ENCODE measurements around the gene AUTS2.

The AUTS2 gene

GRCh38 chr7:69818636-69819332, 220.5 kb downstream of the AUTS2 start:
- no peak for DNase-seq (ENCODE audit: low read depth)

DNA sequence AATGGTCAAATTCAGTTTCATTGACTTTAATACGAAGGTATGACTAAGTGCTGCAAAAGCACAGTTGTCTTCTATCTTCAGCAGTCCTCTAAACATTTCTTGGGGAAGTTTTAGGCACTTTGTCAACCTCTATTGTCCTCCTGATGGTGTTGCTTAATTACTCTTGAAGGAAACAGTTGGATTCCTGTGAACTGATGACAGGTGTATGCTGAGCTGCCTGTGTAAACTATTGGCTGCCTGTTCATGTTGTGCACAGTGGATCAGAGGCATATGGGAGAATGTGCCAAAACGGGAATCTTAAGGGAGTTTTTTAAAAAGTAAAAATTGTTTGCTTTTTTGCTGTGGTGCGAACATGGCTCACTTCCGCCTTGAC, 221.0 kb downstream of the AUTS2 start:
- no peak for DNase-seq (ENCODE audit: low read depth)

DNA sequence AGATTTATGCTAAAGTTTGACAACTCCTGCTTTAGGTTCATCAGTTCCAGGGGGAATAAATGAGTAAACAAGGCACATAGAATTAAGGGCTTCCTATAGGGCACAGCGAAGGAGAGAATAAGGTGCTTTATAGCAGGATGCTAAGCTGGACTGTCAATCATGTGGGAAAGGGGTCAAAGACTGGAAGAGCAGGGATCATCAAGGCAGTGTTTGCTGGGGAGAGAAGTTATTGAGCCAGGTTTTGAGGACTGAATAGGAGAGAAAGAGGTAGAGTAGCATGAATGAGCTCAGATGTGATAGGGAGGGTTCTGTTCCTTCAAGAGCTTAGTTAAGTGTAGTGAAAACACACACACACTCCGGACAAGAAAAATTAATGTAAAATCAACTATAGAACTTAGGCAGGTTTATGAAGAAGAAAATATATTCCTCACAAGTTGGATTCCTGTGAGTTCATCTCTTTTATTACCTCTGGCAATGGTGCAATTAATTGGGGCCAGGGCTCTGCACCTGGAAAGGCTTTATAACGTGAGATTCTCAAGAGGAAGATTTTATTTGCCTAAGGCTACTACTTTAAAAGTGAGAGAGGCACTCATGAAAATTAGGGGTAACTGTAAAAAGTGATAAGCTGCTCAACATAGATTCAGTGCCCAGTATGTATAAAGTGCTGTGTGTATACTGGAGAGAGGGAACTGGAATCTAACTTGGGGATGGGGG, 222.4 kb downstream of the AUTS2 start:
- DNase-seq (ENCODE audit: low read depth), result no peak

GRCh38 chr7:69822386-69822785, 224.1 kb downstream of the AUTS2 start:
- no peak for DNase-seq (ENCODE audit: low read depth)

- no peak for DNase-seq (ENCODE audit: low read depth)
These were observed 225.0 kb downstream of the AUTS2 start for GRCh38 chr7:69823151-69823744.

GRCh38 chr7:69825113-69825972, 227.1 kb downstream of the AUTS2 start:
- DNase-seq (ENCODE audit: low read depth), result no peak

DNA sequence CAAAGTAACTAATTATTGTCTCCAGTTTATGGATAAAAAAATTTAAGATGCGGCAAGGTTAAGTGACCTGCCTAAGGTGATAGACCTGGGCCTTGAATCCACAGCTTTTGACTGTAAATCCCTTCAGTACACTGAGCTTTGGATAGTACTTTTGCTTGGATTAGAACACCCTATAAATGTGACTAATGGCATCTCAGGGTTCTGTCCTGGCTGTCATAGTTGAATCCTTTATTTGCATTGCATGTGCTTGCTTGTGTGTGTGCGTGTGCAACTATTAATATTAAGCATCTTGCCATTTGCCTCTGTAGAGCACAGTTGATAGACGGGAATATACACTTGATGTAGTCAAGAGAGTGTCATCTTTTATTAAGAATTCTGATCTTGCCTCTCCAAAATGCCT, 228.0 kb downstream of the AUTS2 start:
- DNase-seq (ENCODE audit: low read depth), result no peak

DNA sequence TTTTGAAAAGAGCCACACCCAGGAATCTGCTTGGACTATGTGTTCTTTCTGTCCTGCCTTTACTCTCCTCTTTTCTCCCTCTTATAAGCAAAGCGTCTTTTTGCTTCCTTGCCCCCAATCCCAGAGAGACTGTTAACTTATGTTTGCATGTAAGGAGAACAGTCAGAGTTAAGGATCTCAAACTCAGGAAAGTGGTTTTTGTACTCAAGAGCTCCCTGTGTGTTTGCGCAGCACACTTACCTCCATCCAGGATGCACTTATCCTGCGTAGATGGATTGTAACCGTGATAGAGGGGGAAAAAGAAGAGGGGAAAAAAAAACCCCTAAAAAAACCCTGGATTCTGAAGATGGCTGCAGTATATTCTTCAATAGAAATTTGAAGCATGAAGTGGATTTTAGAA, 228.9 kb downstream of the AUTS2 start:
- DNase-seq (ENCODE audit: low read depth), result no peak

DNA sequence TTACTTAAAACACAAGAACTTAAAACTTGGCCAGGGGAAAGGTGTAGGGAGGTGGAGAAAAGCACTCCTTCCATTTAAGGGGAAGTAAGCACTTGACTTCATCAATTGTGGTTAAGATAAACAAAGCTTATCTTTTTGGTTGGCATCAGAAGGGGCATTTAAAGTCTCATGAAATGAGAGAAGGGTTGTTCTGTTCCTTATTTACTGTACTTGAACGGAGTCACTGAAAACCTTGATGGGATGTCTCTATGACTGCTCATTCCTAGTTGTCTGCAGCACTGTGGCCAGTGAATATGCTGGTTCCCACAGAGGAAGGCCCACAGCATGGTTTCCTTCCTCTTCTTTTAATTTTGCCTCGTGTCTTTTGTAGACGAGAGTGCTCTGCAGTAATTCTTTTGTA, 229.3 kb downstream of the AUTS2 start:
- no peak for DNase-seq (ENCODE audit: low read depth)

GRCh38 chr7:69832356-69832755, 234.1 kb downstream of the AUTS2 start:
- no peak for DNase-seq (ENCODE audit: low read depth)

DNA sequence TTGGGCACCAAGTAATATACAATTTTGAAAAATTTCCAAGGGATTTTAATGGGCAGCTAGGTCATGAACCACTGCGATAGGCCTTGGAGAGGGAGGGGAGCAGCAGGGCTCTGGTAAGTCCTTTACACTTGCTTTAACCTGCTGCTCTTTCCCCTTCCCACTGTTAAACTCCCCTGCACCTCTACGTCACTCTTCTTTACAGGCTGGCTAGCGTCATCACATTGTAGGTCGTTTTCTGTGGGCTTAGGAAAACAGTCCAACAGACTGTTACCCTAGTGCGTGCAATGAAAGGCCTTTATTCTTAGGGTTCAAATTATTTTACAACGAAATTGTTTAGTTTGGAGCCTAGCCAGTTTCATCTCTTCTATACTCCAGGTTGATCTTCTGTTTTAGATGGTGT, 235.7 kb downstream of the AUTS2 start:
- DNase-seq (ENCODE audit: low read depth), result no peak

- DNase-seq (ENCODE audit: low read depth), result no peak
These were observed 238.4 kb downstream of the AUTS2 start for GRCh38 chr7:69836702-69837101.

- no peak for DNase-seq (ENCODE audit: low read depth)
These were observed 239.3 kb downstream of the AUTS2 start for GRCh38 chr7:69837387-69838068.

DNA sequence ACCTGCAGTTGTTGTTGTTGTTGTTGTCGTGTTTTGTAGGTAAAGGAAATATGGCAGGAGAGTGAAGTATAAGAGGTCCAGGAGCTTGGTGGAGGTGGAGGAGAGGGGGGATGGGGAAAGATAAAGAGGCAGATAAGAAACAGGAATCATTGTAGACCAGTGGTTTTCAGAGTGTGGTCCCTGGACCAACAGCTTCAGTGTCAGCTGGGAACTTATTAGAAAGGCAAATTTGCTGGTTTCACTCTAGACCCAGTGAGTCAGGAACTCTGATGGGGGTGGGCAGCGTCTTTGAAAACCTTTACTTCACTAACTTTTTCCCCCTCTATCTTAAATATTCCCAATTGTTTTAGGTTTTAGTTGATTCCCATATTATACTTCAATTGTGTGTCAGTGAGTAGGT, 241.5 kb downstream of the AUTS2 start:
- DNase-seq (ENCODE audit: low read depth), result no peak

DNA sequence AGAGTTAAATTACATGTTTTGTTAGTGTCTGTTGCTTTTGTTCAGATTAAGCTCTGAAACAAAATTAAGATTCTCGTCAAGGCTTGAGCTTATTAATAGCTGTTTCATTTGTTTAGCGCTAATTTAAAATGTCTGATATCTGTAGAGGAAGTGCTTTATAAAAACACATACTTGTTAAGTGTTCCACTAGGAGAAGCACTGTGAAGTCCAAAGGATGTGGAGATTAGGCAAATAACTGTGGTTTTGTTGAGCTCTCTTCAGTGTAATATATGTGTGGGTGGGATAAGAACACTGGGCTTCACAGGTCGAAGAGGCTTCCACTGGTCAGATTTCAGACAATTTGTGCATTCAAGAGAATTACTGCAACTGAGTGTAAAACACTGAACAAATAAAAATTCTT, 242.0 kb downstream of the AUTS2 start:
- DNase-seq (ENCODE audit: low read depth), result no peak

DNA sequence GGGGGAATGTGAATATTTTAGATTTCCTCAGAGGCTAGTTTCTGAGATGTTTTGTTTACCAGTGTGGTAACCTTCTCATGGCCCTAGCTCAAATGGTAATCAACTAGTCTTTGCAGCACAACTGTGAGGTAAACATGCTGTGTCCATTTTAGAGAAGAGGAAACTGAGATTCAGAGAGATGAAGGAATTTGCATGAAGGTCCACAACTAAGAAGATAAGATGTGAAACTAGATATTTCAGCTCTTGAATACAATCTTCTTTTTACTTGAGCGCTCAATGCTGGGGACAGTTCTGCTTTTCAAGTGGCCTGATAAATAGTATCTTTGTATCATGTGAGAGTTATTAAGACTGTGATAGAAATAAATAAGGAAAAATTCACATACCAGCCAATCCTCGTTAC, 245.4 kb downstream of the AUTS2 start:
- DNase-seq (ENCODE audit: low read depth), result no peak

DNA sequence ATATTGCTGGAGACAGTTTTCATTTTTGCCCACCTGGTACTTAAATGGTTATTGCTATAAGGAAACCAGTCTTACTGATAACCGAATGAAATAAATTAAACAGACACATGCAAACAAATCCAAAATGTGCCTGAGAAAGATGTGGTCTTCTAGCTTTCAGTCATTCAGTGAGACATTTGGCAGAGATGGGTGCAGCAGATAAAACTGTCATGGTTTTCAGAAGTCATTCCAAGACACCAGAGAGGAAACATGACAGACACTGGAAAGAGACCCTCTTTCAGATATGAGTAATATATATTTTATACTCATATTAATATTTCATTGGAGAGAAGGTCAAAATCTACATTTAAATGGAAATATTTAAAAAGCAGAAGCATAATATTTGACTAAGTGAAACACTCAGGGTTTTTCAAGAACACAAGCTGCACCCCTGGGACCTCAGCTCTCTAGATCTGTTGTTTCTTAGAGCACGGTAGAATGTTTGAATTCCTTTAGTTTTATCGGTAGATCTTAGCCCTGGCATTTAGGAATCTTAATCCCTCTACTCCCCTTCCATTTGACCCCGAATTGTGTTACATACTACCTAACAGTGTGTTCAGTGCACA, 246.1 kb downstream of the AUTS2 start:
- DNase-seq (ENCODE audit: low read depth), result no peak

GRCh38 chr7:69845721-69846495, 247.6 kb downstream of the AUTS2 start:
- DNase-seq (ENCODE audit: low read depth), result no peak

DNA sequence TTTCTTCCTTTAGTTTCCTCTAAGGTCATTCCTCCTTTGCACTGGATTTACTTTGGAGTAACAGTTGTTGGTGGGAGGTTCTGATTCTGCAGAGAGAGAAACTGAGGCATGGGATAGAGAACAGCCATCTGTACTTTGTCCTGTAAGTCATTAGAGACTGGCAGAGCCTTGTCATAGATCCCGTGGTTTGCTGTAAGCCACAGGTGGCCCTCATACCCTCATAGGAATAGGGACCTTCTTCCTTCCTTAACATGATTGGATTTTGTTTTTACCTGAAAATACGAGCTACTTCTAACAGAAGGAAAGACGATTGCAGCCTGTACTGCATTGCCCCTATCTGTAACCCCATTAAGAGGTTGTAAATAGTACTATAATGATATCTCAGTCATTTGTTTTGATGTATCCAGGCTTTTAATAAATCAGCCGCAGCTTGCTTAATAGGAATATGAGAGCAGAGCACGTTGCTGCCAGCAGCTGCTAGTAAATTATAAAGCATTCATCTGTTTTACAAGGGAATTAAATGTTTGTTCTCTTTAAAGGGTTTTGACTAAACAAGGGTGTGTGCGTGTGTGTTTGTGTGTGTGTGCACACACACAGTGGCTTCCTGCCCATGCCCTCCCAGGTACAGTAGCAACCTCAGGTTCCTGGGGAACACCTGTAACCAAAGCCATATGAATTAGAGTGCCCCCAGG, 249.8 kb downstream of the AUTS2 start:
- no peak for DNase-seq (ENCODE audit: low read depth)

- DNase-seq (ENCODE audit: low read depth), result no peak
These were observed 251.0 kb downstream of the AUTS2 start for GRCh38 chr7:69849268-69849667.
